IMR-90 (cell line): ENCODE data around the gene CPTP. TPM values are rescaled to one million over a fixed set of nuclear protein-coding genes. Genes with fewer than 3 reads are reported as not detected.
"Not testable (repeated sequence)": the region's sequence is repeated elsewhere in the genome, so short reads cannot be mapped to it uniquely, and the experiment has no call there.

Experiments
- ATAC-seq: fragments of 200-7000 bp; cut with Tn5 transposase; 2 replicates; pipeline ENCODE4 v1.9.1; 2020; ENCODE audit warnings: low read depth, mild to moderate bottlenecking, moderate library complexity
- BruUV-seq: library from RNA; stranded (reverse); fragments of 400-500 nt; replicated peaks from 2 replicates; lab custom pipeline; 2021; lab: Mats Ljungman, UMichigan
- CTCF ChIA-PET: fragments of 300-600 bp; formaldehyde crosslinking; extraction: SDS; loops from one replicate; lab custom pipeline; 2021; ENCODE audit warnings: antibody characterized with exemption; lab: Yijun Ruan, JAX
- POLR2A ChIA-PET: fragments of 300-600 bp; sonication (Branson Sonifier 250); formaldehyde crosslinking; loops from one replicate; lab custom pipeline; 2022; ENCODE audit warnings: antibody characterized with exemption; ENCODE audit not compliant: unreplicated experiment; lab: Charles Lee
- DNase-seq: peaks from one replicate; pipeline ENCODE4 v3.0.0; 2013
- H2AFZ ChIP-seq: replicated peaks from 2 replicates; pipeline ENCODE3; 2013; ENCODE audit warnings: low read length, mild to moderate bottlenecking; ENCODE audit not compliant: poor library complexity
- H2AK5ac ChIP-seq: 2 replicates; pipeline ENCODE4 v1.6.1; 2013; ENCODE audit warnings: low read depth, low read length, inconsistent platforms
- H2AK9ac ChIP-seq: replicated peaks from 2 replicates; pipeline ENCODE3; 2013; ENCODE audit warnings: mild to moderate bottlenecking, low read depth, low read length, moderate library complexity; ENCODE audit not compliant: poor library complexity
- H2BK120ac ChIP-seq: 2 replicates; pipeline ENCODE4 v1.6.1; 2013; ENCODE audit warnings: low read depth, low read length, inconsistent platforms
- H2BK15ac ChIP-seq: 3 replicates; pipeline ENCODE4 v1.6.1; 2013; ENCODE audit warnings: low read depth, low read length, inconsistent platforms
- H2BK20ac ChIP-seq: 2 replicates; pipeline ENCODE4 v1.6.1; 2013; ENCODE audit warnings: low read depth, mild to moderate bottlenecking, inconsistent platforms, low read length, moderate library complexity
- H2BK5ac ChIP-seq: 2 replicates; pipeline ENCODE4 v1.6.1; 2013; ENCODE audit warnings: mild to moderate bottlenecking, low read depth, low read length, inconsistent platforms; ENCODE audit not compliant: poor library complexity, severe bottlenecking
- H3K14ac ChIP-seq: replicated peaks from 2 replicates; pipeline ENCODE4 v1.6.1; 2013; ENCODE audit warnings: low read depth, low read length, inconsistent platforms
- H3K18ac ChIP-seq: 2 replicates; pipeline ENCODE4 v1.6.1; 2013; ENCODE audit warnings: low read depth, low read length, control low read depth
- H3K23ac ChIP-seq: 2 replicates; pipeline ENCODE4 v1.6.1; 2013; ENCODE audit warnings: low read depth, low read length, inconsistent platforms
- H3K27ac ChIP-seq: 2 replicates; pipeline ENCODE4 v1.5.1; 2013; ENCODE audit warnings: mild to moderate bottlenecking, control low read depth, low read length; ENCODE audit not compliant: insufficient read depth
- H3K27me3 ChIP-seq: 2 replicates; pipeline ENCODE4 v1.6.1; 2013; ENCODE audit warnings: low read length; ENCODE audit not compliant: control insufficient read depth, insufficient read depth
- H3K36me3 ChIP-seq: 2 replicates; pipeline ENCODE4 v1.6.1; 2013; ENCODE audit warnings: low read length, mixed read lengths; ENCODE audit not compliant: control insufficient read depth, insufficient read depth
- H3K4ac ChIP-seq: 2 replicates; pipeline ENCODE4 v1.6.1; 2013; ENCODE audit warnings: low read depth, low read length, inconsistent platforms
- H3K4me1 ChIP-seq: 2 replicates; pipeline ENCODE4 v1.6.1; 2013; ENCODE audit warnings: low read length, mixed read lengths; ENCODE audit not compliant: control insufficient read depth, insufficient read depth
- H3K4me2 ChIP-seq: 2 replicates; pipeline ENCODE4 v1.6.1; 2013; ENCODE audit warnings: low read depth, mild to moderate bottlenecking, control low read depth, low read length, moderate library complexity
- H3K4me3 ChIP-seq: 2 replicates; pipeline ENCODE4 v1.5.1; 2013; ENCODE audit warnings: low read depth, mild to moderate bottlenecking, control low read depth, low read length, moderate library complexity; ENCODE audit not compliant: insufficient read depth
- H3K56ac ChIP-seq: 2 replicates; pipeline ENCODE4 v1.6.1; 2013; ENCODE audit warnings: low read length, inconsistent platforms; ENCODE audit not compliant: insufficient read depth; ENCODE audit errors: extremely low read depth
- H3K79me1 ChIP-seq, 2 experiments: 2 replicates each; pipeline ENCODE4 v1.6.1; 2013; ENCODE audit warnings: low read length in 2 of 2, inconsistent platforms in 1 of 2, low read depth in 1 of 2
- H3K9ac ChIP-seq: 2 replicates; pipeline ENCODE4 v1.6.1; 2013; ENCODE audit warnings: low read depth, low read length, control low read depth
- H3K9me1 ChIP-seq: 2 replicates; pipeline ENCODE4 v1.6.1; 2013; ENCODE audit warnings: low read length, inconsistent platforms; ENCODE audit not compliant: insufficient read depth
- H3K9me3 ChIP-seq: 2 replicates; pipeline ENCODE4 v1.6.1; 2013; ENCODE audit warnings: low read length; ENCODE audit not compliant: control insufficient read depth, insufficient read depth
- H4K20me1 ChIP-seq: 2 replicates; pipeline ENCODE4 v1.6.1; 2013; ENCODE audit warnings: low read length, inconsistent platforms; ENCODE audit not compliant: insufficient read depth
- H4K5ac ChIP-seq: 2 replicates; pipeline ENCODE4 v1.6.1; 2013; ENCODE audit warnings: mild to moderate bottlenecking, low read depth, low read length, control low read depth
- H4K8ac ChIP-seq, 2 experiments: 2 replicates each; pipeline ENCODE4 v1.6.1; 2013; ENCODE audit warnings: low read depth in 2 of 2, low read length in 2 of 2, control low read depth in 1 of 2, inconsistent platforms in 1 of 2
- H4K91ac ChIP-seq: 2 replicates; pipeline ENCODE4 v1.6.1; 2013; ENCODE audit warnings: low read depth, low read length, inconsistent platforms; ENCODE audit not compliant: insufficient read depth
- WGBS, 2 experiments: methylation state at CpG; one replicate each; pipeline versions ENCODE4 v1.1.5 to v1.1.7; 2013; ENCODE audit warnings: missing lambda C conversion rate in 2 of 2; ENCODE audit not compliant: insufficient read length in 1 of 2; ENCODE audit errors: extremely low coverage in 2 of 2; 5-methylcytosine and 5-hydroxymethylcytosine counted together
- dilution Hi-C: fragments of 300-500 bp; cut with HindIII; formaldehyde crosslinking; loops from one replicate; pipeline ENCODE4 v1.14.3; 2018; ENCODE audit warnings: low sequenced_read_pairs; ENCODE audit not compliant: unreplicated experiment
- in situ Hi-C: fragments of 300-500 bp; cut with MboI; formaldehyde crosslinking; loops from 3 replicates; pipeline ENCODE4 v1.14.3; 2019; ENCODE audit warnings: low sequenced_read_pairs, inconsistent platforms, mixed read lengths
- intact Hi-C: fragments of 100-400 bp; cut with micrococcal nuclease; formaldehyde crosslinking; loops from 2 replicates; pipeline ENCODE4 v1.10.0; 2022
- polyA plus RNA-seq, 3 experiments: library from polyadenylated mRNA; depleted of rRNA; stranded (reverse); fragments of >200 nt; gene quantifications; 2 replicates each; pipeline ENCODE4 v1.2.3, GENCODE V29; 2012; ENCODE audit warnings: low replicate concordance in 1 of 3
- total RNA-seq: library from RNA; depleted of rRNA; stranded (reverse); fragments of >200 nt; gene quantifications from 2 replicates; pipeline ENCODE4 v1.2.3, GENCODE V29; 2012

Gene CPTP
- total and polyA plus RNA-seq, 2 of the 4 experiments (the other 2 are of a cell fraction) = 2.7 to 12.1 TPM

DNA sequence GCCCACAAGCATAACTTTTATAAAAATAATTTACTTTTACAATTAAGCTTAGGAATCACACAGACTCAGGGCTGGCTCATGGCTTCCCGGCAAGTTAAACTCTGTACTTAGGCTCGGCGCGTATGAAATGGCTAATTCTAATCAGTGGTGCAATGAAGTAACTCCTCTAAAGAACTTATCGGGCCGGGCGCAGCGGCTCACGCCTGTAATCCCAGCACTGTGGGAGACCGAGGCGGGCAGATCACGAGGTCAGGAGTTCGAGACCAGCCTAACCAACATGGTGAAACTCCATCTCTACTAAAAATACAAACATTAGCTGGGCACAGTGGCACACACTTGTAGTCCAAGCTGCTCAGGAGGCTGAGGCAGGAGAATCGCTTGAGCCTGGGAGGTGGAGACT, 45.5 kb downstream of the CPTP start:
- H3K4me3 ChIP-seq, H3K36me3 ChIP-seq, BruUV-seq, ATAC-seq, H4K8ac ChIP-seq, H3K4me2 ChIP-seq, H2AK9ac ChIP-seq, H3K9ac ChIP-seq, H2BK20ac ChIP-seq, H3K9me3 ChIP-seq, H3K56ac ChIP-seq, H3K23ac ChIP-seq, H2AK5ac ChIP-seq, H2AFZ ChIP-seq, DNase-seq, in situ Hi-C loops, H2BK120ac ChIP-seq, H2BK15ac ChIP-seq, H3K18ac ChIP-seq, H3K9me1 ChIP-seq, H3K27me3 ChIP-seq, dilution Hi-C loops, H2BK5ac ChIP-seq, H4K5ac ChIP-seq, H3K27ac ChIP-seq, H3K14ac ChIP-seq, intact Hi-C loops, H4K91ac ChIP-seq, H3K4ac ChIP-seq: not testable (repeated sequence)
- peaks cover 11% of the 10 kb centered on the region; the same call in 1 of the 2 replicates for H4K20me1 ChIP-seq
- CTCF ChIA-PET = interaction anchor here (0.7 kb wide), 1 partner anchor 240 kb away, joined by 5 read pairs; no protein-coding TSS in a partner anchor
- 100% methylated on average over 4 of the region's 14 CpGs; no CpG with 5 or more reads in 1 of the 2 experiments for WGBS, 2 experiments
- POLR2A ChIA-PET = interaction anchor here (0.7 kb wide), 1 partner anchor 30 kb away, joined by 3 read pairs; no protein-coding TSS in a partner anchor
- peaks cover 0 to 46% of the 10 kb centered on the region in 2 experiments; a peak in 2 of 4 replicates for H3K79me1 ChIP-seq
- peaks cover 11% of the 10 kb centered on the region for H3K4me1 ChIP-seq
